SK-N-SH (cell line): ENCODE results near the gene IP6K2.

Source experiments
- EZH2phosphoT487 ChIP-seq: fragments of 200-600 bp; sonication (generic); IDR thresholded peaks from 2 replicates; pipeline ENCODE4 v1.6.1; 2017; ENCODE audit warnings: low read depth, mixed run types, mild to moderate bottlenecking, antibody characterized with exemption, moderate library complexity, borderline replicate concordance
- FOSL2 ChIP-seq: IDR thresholded peaks from 2 replicates; pipeline ENCODE4 v1.4.0; 2012; ENCODE audit warnings: low read depth, mild to moderate bottlenecking, moderate library complexity, borderline replicate concordance
- TEAD4 ChIP-seq: IDR thresholded peaks from 2 replicates; pipeline ENCODE4 v1.4.0; 2012; ENCODE audit warnings: mild to moderate bottlenecking, borderline replicate concordance; ENCODE audit not compliant: insufficient read depth
- YY1 ChIP-seq: IDR thresholded peaks from 2 replicates; pipeline ENCODE4 v1.4.0; 2012; ENCODE audit warnings: low read depth, mild to moderate bottlenecking
- TF ChIP-seq, protein P1 (sequence below): fragments of 200-600 bp; sonication (generic); IDR thresholded peaks from 2 replicates; pipeline ENCODE4 v1.6.1; 2017; ENCODE audit warnings: antibody characterized with exemption, mild to moderate bottlenecking, moderate library complexity
- TF ChIP-seq, protein P2 (sequence below): IDR thresholded peaks from 2 replicates; pipeline ENCODE4 v1.4.0; 2012; ENCODE audit warnings: low read depth

DNA sequence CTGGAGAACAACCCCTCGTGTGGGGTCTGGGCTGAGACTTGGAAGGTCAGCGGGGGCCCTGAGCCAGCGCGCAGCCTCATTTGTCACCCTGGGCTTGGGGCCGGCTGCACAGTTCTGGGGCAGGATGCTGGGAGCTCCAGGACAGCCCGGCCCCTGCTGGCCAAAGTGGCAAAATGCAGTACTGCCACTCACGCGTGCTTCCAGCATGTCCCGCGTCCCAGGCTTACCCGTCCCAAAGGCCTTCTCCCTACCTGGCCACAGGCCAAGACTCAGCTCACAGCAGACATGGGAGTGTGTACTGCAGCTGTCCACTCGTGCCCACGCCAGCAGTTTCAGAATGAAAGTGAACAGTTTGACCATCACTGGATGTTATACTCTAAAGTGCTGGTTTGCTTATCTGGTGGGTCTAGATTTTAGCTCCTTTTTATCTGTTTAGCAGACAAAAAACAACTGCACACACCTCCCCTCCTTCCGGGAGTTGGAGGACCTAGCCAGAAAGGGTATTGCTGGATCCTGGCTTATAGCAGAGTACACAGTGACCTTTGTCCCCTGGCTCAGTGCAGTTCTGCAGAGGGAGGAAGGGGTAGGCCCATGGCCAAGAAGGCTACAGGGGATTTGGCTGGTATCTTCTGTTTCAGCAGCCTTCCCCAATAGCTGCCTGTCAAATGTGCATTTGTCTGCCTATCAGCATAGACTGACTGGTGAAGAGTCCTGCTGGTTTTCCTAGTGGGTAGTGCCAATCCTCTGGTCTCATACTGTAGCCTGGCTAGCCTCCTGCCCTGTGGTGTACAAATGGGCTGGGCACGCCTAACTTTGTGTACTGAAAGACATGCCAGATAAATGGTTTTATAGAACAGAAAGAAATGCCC lies 23.2 kb upstream of the IP6K2 start:
- TF ChIP-seq YY1, result no peak
- TF ChIP-seq, protein P1, sequence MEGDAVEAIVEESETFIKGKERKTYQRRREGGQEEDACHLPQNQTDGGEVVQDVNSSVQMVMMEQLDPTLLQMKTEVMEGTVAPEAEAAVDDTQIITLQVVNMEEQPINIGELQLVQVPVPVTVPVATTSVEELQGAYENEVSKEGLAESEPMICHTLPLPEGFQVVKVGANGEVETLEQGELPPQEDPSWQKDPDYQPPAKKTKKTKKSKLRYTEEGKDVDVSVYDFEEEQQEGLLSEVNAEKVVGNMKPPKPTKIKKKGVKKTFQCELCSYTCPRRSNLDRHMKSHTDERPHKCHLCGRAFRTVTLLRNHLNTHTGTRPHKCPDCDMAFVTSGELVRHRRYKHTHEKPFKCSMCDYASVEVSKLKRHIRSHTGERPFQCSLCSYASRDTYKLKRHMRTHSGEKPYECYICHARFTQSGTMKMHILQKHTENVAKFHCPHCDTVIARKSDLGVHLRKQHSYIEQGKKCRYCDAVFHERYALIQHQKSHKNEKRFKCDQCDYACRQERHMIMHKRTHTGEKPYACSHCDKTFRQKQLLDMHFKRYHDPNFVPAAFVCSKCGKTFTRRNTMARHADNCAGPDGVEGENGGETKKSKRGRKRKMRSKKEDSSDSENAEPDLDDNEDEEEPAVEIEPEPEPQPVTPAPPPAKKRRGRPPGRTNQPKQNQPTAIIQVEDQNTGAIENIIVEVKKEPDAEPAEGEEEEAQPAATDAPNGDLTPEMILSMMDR, result peak; percentile 72
- TF ChIP-seq EZH2phosphoT487, result no peak
- TF ChIP-seq FOSL2, result no peak
- TF ChIP-seq, protein P2, sequence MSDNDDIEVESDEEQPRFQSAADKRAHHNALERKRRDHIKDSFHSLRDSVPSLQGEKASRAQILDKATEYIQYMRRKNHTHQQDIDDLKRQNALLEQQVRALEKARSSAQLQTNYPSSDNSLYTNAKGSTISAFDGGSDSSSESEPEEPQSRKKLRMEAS, result 0 out of 2 replicates have a peak, but pooled peaks have one; percentile 24
- no peak for TF ChIP-seq TEAD4
